ENCODE data around the gene ZEB1.

GRCh38 chr10:31345886-31346285 is 26.9 kb downstream of the ZEB1 start:
- no peak for TF ChIP-seq CTCF (conservative IDR thresholded peaks at IDR 0.05; ENCODE audit: low read length)
- TF ChIP-seq EZH2phosphoT487 (IDR thresholded peaks at IDR 0.05; ENCODE audit: borderline replicate concordance): no peak
